ENCODE data around the gene ZNF142. TPM values are rescaled to one million over a fixed set of nuclear protein-coding genes. Genes with fewer than 3 reads are reported as not detected.

Gene ZNF142
- total RNA-seq, 1 donor from 2014 or later, result 38.3 TPM

DNA sequence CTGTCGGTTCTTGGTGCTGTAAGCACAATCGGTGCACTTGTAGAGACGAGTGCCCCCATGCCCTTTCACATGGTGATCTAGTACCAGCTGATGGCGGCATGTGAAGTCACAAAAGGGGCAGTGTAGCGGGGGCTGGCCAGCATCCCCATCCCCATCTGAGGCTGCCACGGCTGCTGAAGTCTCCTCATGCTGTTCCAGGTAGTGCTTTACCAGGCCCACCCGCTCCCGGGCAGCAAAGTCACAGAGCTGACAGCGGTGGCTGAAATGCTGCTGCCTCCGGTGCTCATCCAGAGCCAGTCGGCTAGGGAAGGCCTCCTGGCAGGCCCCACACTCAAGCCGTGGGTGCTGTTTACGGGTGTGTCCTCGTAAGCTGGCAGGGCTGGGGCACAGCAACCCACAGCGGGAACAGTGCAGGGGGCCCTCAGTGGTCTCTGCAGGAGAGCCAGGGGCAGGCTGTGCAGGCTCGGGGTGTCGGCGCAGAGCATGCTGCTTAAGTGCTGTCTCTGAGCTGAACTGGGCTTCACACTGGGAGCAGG is 17.2 kb downstream of the ZNF142 start:
- no peaks in the 10 kb centered on the region for H3K27me3 Mint-ChIP-seq
- H3K9me3 Mint-ChIP-seq, result no peaks in the 10 kb centered on the region

DNA sequence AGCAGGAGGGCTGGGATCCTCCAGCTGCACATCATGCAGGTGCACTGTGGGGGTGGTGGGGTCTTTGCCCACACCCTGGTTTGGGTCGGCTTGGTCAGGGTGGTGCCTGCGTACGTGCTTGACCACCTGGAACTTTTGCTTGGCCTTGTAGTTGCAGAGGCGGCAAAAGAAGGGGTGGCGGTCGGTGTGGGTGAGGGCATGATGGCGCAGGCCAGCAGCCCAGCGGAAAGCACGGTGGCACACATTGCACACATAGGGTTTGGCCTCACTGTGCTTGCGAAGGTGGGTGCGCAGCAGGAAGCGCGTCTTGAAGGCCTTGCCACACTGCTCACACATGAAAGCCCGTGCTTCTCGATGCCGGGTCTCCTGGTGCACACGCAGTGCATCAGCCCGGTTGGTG is 21.1 kb downstream of the ZNF142 start:
- Mint-ChIP-seq H3K27me3 (no peaks in the 10 kb centered on the region), H3K36me3 (peaks cover 18% of the 10 kb centered on the region), H3K9me3 (no peaks in the 10 kb centered on the region), H3K4me1 (ENCODE audit: unreplicated experiment) (no peaks in the 10 kb centered on the region), H3K4me3 (no peak overlapping the region), H3K27ac (no peak overlapping the region)
- DNase-seq (ENCODE audit: extremely low spot score, unreplicated experiment), result no peak
- TF ChIP-seq, protein P1, sequence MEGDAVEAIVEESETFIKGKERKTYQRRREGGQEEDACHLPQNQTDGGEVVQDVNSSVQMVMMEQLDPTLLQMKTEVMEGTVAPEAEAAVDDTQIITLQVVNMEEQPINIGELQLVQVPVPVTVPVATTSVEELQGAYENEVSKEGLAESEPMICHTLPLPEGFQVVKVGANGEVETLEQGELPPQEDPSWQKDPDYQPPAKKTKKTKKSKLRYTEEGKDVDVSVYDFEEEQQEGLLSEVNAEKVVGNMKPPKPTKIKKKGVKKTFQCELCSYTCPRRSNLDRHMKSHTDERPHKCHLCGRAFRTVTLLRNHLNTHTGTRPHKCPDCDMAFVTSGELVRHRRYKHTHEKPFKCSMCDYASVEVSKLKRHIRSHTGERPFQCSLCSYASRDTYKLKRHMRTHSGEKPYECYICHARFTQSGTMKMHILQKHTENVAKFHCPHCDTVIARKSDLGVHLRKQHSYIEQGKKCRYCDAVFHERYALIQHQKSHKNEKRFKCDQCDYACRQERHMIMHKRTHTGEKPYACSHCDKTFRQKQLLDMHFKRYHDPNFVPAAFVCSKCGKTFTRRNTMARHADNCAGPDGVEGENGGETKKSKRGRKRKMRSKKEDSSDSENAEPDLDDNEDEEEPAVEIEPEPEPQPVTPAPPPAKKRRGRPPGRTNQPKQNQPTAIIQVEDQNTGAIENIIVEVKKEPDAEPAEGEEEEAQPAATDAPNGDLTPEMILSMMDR (conservative IDR thresholded peaks at IDR 0.05), result no peak

More for the DNA sequence above, 17.2 kb downstream of the ZNF142 start:
- Mint-ChIP-seq H3K36me3 (peaks cover 8% of the 10 kb centered on the region), H3K27ac (no peak overlapping the region), H3K4me3 (no peak overlapping the region), H3K4me1 (ENCODE audit: unreplicated experiment) (no peaks in the 10 kb centered on the region)
- no peak for DNase-seq (ENCODE audit: extremely low spot score, unreplicated experiment)
- TF ChIP-seq, protein P1 (conservative IDR thresholded peaks at IDR 0.05), result no peak

DNA sequence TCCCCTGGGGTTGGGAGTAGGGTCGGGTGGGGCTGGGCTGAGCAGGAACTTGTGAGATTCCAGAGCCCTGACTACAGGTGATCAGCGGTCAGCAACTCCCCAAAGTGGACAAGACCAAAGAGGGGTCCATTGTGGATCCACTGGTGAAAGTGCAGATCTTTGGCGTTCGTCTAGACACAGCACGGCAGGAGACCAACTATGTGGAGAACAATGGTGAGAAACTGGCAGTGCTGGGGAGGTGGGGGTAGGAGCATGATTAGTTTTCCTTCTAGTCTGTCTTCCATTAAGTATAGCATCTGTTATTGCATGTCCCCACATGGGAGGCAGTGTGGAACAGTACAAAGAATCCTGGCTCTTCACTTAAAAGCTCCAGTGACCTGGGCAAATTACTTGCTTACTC is 23.7 kb downstream of the ZNF142 start:
- TF ChIP-seq, protein P1 (conservative IDR thresholded peaks at IDR 0.05), result no peak
- Mint-ChIP-seq H3K27me3 (no peaks in the 10 kb centered on the region), H3K27ac (no peak overlapping the region), H3K9me3 (no peaks in the 10 kb centered on the region), H3K4me3 (no peak overlapping the region), H3K36me3 (peaks cover 19% of the 10 kb centered on the region), H3K4me1 (ENCODE audit: unreplicated experiment) (no peaks in the 10 kb centered on the region)
- DNase-seq (ENCODE audit: extremely low spot score, unreplicated experiment), result no peak

DNA sequence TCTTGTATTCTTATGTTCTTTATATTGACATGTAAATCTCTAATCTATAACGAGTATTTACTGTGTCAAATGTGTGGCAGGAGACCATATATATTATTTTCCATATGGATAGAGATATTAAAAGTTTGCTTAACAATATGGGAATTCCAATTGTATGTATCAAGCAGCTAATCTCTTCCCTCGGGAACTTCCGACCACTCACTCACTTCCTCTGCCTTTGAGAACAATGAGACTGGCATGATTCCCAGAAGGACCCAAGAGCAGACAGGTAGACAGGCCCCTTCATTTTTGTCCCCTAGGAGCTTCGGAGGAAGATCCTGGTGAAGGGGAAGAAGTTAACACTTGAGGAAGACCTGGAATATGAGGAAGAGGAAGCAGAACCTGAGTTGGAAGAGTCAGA is 27.6 kb downstream of the ZNF142 start:
- Mint-ChIP-seq H3K36me3 (peaks cover 8% of the 10 kb centered on the region), H3K9me3 (no peaks in the 10 kb centered on the region), H3K27ac (no peak overlapping the region), H3K27me3 (no peaks in the 10 kb centered on the region), H3K4me3 (no peak overlapping the region), H3K4me1 (ENCODE audit: unreplicated experiment) (no peaks in the 10 kb centered on the region)
- TF ChIP-seq, protein P1 (conservative IDR thresholded peaks at IDR 0.05), result no peak
- DNase-seq (ENCODE audit: extremely low spot score, unreplicated experiment), result no peak

DNA sequence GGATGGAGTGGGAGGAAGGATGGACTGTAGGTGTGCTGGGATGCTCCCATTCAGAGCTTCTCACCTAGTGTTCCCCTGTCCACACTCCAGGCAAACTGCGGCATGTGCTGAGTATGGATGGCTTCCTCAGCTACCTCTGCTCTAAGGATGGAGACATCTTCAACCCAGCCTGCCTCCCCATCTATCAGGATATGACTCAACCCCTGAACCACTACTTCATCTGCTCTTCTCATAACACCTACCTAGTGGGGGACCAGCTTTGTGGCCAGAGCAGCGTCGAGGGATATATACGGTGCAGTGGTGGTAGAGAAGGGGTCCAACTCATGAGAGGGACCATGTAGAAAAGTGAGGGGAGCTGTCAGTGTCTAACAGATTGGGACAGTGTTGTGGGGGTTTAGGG is 31.5 kb downstream of the ZNF142 start:
- H3K4me3 Mint-ChIP-seq, result no peak overlapping the region
- H3K4me1 Mint-ChIP-seq (ENCODE audit: unreplicated experiment), result peaks cover 4% of the 10 kb centered on the region
- no peaks in the 10 kb centered on the region for H3K27me3 Mint-ChIP-seq
- TF ChIP-seq, protein P1 (conservative IDR thresholded peaks at IDR 0.05), result no peak
- no peaks in the 10 kb centered on the region for H3K36me3 Mint-ChIP-seq
- no peaks in the 10 kb centered on the region for H3K9me3 Mint-ChIP-seq
- no peak for DNase-seq (ENCODE audit: extremely low spot score, unreplicated experiment)
- no peak overlapping the region for H3K27ac Mint-ChIP-seq

DNA sequence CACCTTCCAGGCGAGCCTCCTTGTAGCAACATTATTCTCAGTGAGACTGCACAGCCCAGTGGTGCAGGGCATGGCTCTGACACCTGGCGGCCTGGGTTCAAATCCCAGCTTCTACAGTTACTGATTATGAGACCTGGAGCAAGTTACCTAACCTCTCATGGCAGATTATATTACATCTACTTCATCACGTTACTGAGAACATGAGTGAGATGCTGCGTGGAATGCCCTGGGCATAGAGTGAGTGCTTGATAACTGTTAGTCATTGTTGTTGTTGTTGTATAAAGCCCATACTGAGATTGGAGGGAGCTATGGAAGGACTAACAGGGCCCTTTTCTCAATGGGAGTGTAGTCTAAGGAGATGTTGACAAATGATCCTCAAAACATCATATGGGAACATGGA is 33.1 kb downstream of the ZNF142 start:
- Mint-ChIP-seq H3K27ac (no peak overlapping the region), H3K36me3 (no peaks in the 10 kb centered on the region), H3K9me3 (no peaks in the 10 kb centered on the region), H3K4me3 (no peak overlapping the region), H3K27me3 (no peaks in the 10 kb centered on the region), H3K4me1 (ENCODE audit: unreplicated experiment) (peaks cover 4% of the 10 kb centered on the region)
- TF ChIP-seq, protein P1 (conservative IDR thresholded peaks at IDR 0.05), result no peak
- DNase-seq (ENCODE audit: extremely low spot score, unreplicated experiment), result no peak

Data from type B pancreatic cell (in vitro differentiated cells).